Lower leg skin (tissue), 4 donors: ENCODE data around the gene EPHA6. TPM values are rescaled to one million over a fixed set of nuclear protein-coding genes. Genes with fewer than 3 reads are reported as not detected.

Source experiments
- DNase-seq, 2 donors: peaks; one replicate each; pipeline ENCODE4 v3.0.0-alpha.2; 2019; ENCODE audit warnings: low spot score in 2 of 2
- H3K4me3 ChIP-seq: fragments of 200-600 bp; sonication (generic); 2 replicates; pipeline ENCODE4 v1.5.1; 2017; ENCODE audit warnings: mild to moderate bottlenecking, low read depth; ENCODE audit not compliant: poor library complexity, severe bottlenecking
- CTCF ChIP-seq, 3 donors: fragments of 450-650 bp; IDR thresholded peaks; one replicate each; pipeline ENCODE4 v1.5.1; 2016; ENCODE audit warnings: antibody characterized with exemption in 3 of 3, mild to moderate bottlenecking in 3 of 3, moderate library complexity in 2 of 3
- POLR2A ChIP-seq, 2 donors: fragments of 450-650 bp; IDR thresholded peaks; one replicate each; pipeline ENCODE4 v1.6.1; 2016 to 2017; ENCODE audit warnings: antibody characterized with exemption in 2 of 2, mild to moderate bottlenecking in 1 of 2, moderate library complexity in 1 of 2
- WGBS, 2 donors: methylation state at CpG; one replicate each; pipeline ENCODE4 v1.1.5; 2018; 5-methylcytosine and 5-hydroxymethylcytosine counted together
- intact Hi-C: fragments of 100-400 bp; cut with DNase I; formaldehyde crosslinking; loops from one replicate; pipeline ENCODE4 v1.15.0; 2023; ENCODE audit warnings: low total_unique reads
- total RNA-seq, 4 donors: library from RNA; depleted of rRNA; stranded (reverse); fragments of >200 nt; gene quantifications; one replicate each; pipeline ENCODE4 v1.1.0, GENCODE V29; 2016

EPHA6 gene
- total RNA-seq, 4 donors from 2014 or later: 0.23 TPM; not detected in 3

DNA sequence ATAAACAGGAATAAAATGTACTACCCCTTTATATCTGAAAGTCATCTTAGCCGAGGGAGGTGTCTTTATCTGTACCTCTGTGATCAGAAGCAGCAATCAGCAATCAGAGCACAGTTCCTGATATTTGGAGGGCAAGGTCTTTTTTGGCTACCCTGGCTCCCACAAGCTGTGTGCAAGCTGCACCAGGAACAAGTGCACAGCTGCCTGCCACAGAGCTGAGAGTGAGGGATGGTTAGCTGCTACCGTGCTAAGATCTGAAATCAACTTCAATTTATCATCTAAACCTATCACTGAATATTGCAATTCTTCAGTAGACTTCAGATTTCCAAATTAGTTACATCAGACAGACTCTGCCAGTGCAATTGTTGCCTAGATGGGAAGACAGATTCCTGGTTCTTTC is 545.6 kb downstream of the EPHA6 start:
- DNase-seq: no peak
- TF ChIP-seq CTCF (IDR thresholded peaks at IDR 0.05) (no peak), POLR2A (IDR thresholded peaks at IDR 0.05) (no peak)
- no peak overlapping the region for H3K4me3 ChIP-seq
- intact Hi-C loops: no loop called here
- WGBS, 2 donors: 60 to 76% methylated on average over 2 of the region's 2 CpGs

- no peak overlapping the region for H3K4me3 ChIP-seq
- 79 to 80% methylated on average over 3 of the region's 3 CpGs for WGBS, 2 donors
- intact Hi-C loops: no loop called here
- TF ChIP-seq POLR2A (IDR thresholded peaks at IDR 0.05): no peak
- no peak for TF ChIP-seq CTCF (IDR thresholded peaks at IDR 0.05)
- no peak for DNase-seq
Measured at GRCh38 chr3:97360804-97361203, 546.4 kb downstream of the EPHA6 start.

DNA sequence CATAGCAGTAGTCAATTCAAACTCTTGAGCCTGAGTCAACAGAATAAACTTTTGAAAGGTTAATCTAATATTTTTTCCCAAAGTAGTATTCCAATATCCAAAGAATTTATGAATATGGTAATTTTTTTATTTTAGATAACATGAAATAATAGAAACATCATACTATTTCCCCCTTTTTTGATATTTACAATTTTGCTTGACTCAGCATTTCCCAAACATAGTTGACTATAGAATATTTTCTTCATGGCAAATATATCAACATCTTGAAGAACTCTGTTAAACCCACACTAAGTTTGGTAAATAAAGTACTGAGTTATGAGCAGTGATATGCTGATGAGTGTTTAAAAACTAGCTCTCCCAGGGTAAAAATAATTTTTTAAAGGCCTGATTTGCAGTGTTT is 570.2 kb downstream of the EPHA6 start:
- TF ChIP-seq CTCF (IDR thresholded peaks at IDR 0.05) (no peak), POLR2A (IDR thresholded peaks at IDR 0.05) (no peak)
- intact Hi-C loops: no loop called here
- H3K4me3 ChIP-seq: no peak overlapping the region
- DNase-seq: no peak

DNA sequence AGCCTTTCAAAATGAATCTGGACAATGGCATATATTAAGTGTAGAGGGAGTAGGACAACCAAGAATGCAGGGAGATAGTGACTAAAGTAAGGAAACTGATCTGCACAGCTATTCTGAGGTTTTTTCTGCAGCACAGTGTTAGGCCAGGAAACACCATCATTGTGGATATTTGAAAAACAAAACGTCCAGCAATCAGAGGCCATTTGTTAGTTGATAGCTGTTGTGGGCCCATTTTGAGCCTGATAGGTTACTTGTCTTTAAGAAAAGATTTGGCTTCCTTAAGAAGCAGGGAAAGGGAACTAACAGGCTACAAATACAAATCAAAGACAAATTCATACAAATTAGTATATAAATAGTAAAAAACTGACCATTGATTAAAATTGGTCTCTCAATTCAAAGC is 574.4 kb downstream of the EPHA6 start:
- intact Hi-C loops: no loop called here
- WGBS, 2 donors: 42 to 56% methylated on average over 1 of the region's 1 CpG
- DNase-seq: no peak
- no peak overlapping the region for H3K4me3 ChIP-seq
- TF ChIP-seq CTCF (IDR thresholded peaks at IDR 0.05): no peak

- intact Hi-C loops: no loop called here
- H3K4me3 ChIP-seq: no peak overlapping the region
- no peak for TF ChIP-seq CTCF (IDR thresholded peaks at IDR 0.05)
- TF ChIP-seq POLR2A (IDR thresholded peaks at IDR 0.05): no peak
- 74 to 78% methylated on average over 1 of the region's 1 CpG for WGBS, 2 donors
- no peak for DNase-seq
Measured at GRCh38 chr3:97389936-97390335, 575.5 kb downstream of the EPHA6 start.

- DNase-seq: no peak
- intact Hi-C loops: no loop called here
- TF ChIP-seq CTCF (IDR thresholded peaks at IDR 0.05) (no peak), POLR2A (IDR thresholded peaks at IDR 0.05) (no peak)
- H3K4me3 ChIP-seq: no peak overlapping the region
- 68 to 81% methylated on average over 3 of the region's 3 CpGs for WGBS, 2 donors
Measured at GRCh38 chr3:97391167-97391566, 576.8 kb downstream of the EPHA6 start.
